Measurements from ENCODE around the gene FARP2. TPM values are rescaled to one million over a fixed set of nuclear protein-coding genes. Genes with fewer than 3 reads are reported as not detected.
"Not testable (repeated sequence)": the region's sequence is repeated elsewhere in the genome, so short reads cannot be mapped to it uniquely, and the experiment has no call there.

The FARP2 gene
- total RNA-seq, 1 experiment from 2014 or later: 17.0 TPM

DNA sequence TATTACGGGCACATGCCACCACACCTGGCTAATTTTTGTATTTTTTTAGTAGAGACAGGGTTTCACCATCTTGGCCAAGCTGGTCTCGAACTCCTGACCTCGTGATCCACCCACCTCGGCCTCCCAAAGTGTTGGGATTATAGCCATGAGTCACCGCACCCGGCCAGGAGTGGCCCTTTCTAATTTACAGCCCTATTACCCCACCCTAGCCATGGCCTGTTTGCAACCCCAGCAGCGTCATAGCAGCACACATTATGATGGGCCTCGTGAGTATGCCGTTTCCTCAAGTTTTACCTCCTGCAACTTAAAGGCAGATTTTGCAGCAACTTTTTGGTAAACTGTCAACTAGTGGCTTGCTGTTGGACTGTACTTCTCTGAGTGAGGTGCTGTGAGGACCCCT, 97.8 kb downstream of the FARP2 start:
- not testable (repeated sequence) for DNase-seq (ENCODE audit: low read depth)

DNA sequence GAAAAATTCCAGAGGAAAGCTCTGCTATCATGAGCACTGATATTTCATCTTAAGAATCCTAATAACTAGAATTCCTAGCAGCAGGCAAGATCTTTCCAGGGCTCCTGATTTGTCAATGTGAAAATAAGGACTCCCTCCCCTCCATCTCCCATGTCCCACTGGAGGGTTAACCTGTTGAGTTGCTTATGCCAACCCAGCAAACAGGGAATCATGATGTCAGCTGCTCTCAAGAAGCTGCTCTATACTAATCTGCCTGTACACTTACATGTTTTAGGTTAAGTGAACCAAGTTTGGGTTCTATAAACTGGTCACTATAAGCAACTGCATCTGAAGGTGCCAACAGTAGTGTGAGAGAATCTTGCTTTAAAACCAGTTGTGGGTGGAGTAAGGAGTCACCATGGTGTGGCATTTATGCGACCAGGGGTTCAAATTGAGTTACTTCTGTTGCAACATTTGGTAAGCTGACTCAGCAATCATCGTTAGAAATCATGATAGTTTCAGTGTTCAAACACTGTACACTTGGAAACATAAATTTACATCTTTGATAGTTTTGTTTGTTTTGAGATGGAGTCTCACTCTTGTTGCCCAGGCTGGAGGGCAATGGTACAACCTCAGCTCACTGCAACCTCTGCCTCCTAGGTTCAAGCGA, 98.9 kb downstream of the FARP2 start:
- DNase-seq (ENCODE audit: low read depth): no peak

- DNase-seq (ENCODE audit: low read depth): no peak
These were observed 100.5 kb downstream of the FARP2 start for GRCh38 chr2:241456546-241456945.

DNA sequence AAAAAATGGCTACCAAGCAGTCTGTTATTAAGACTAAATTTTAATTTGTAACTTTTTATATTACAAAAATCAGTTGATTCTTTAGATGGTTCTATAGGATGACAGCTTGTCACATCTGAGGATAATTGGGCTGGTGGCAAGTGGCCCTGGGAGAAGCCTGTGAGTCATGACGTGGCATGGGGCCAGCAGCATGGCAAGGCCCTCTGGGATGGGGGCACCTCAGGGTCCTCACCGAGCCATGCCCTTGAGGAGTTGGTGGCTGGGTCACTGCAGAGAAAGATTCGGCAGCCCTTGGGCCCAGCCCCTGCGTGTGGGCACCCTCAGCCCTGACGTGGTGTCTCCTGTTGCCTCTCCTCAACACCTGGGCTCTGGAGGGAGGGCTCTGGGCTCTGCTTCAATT, 102.6 kb downstream of the FARP2 start:
- no peak for DNase-seq (ENCODE audit: low read depth)

DNA sequence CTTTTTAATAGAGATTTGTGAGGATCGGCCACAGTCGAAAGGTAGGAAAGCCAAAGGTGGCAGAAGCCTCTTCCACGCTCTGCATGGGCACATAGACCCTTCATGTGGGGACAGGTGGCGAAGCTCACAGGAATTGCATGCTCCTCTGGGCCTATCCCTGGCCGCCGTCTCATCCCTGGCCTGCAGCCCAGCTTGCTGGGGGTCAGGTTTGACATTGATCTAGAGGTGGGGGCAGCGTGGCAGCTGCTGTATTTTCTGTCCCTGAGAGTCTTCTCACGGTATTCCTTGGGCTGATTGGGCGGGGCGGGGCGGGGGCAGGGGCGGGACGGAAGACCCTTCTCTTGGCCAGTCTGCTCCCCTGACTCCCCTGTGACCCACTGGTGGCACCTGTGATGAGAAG, 103.4 kb downstream of the FARP2 start:
- DNase-seq (ENCODE audit: low read depth): no peak

DNA sequence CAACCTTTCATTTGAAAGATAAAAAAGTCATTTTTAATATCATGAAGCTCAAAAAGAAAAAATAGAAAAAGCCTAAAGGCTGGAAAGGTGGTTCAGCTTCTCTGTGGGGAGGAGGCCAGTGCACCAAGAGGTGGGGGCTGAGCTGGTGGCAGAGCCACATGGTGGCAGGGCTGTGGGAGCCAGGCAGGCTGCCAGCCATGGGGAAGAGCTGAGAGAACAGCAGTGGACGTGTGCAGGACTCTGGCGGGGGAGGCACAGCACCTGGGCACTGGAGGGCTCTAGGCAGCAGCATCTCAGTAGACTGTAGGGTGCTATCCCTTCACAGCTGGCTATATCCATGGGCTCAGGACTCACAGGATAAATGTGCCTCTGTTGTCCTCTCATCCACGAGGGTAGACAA, 104.5 kb downstream of the FARP2 start:
- DNase-seq (ENCODE audit: low read depth): no peak

DNA sequence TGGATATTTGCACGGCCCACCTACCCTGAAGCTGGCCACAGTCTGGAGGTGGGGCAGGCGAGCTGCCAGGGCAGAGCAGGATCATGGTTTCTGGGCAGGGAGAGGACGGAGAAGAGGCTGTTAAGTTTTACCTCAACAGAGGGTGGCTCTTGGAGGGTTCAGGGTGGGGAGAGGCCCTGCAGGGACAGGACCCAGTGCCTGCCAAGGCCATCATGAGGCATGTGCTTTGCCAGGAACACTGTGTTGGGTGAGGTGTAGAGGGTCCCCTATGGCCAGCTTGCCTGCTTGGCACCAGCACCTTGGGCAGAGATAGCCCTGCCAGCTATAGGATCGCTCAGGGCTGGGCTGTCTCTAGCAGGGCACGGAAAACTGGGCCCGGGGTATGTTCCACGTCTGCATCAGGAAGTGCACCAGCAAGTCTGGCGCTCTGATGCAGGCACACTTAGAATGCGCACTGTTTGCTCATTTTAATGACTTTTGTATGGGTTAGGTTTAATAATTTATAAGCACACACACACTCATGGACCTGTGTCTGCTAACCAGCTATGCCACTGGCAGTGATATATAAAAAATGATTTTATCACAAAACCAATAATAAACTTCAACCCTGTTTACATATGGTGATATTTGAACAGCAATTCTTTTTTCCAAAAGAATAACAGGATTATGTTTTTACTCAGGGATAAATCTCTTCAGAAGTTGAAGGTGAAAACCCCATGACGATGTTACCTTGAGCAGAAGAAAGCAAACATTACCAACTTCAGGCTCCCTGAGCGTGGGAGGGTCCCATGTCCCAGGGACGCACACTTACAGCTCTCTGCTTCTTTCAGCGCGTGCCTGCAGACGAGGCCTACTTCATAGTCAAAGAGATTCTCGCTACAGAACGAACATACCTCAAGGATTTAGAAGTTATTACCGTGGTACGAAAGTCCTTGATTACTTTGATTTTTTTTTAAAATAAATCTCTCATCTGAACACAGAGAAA, 105.9 kb downstream of the FARP2 start:
- no peak for DNase-seq (ENCODE audit: low read depth)

- DNase-seq (ENCODE audit: low read depth): no peak
These were observed 107.4 kb downstream of the FARP2 start for GRCh38 chr2:241463276-241464135.

DNA sequence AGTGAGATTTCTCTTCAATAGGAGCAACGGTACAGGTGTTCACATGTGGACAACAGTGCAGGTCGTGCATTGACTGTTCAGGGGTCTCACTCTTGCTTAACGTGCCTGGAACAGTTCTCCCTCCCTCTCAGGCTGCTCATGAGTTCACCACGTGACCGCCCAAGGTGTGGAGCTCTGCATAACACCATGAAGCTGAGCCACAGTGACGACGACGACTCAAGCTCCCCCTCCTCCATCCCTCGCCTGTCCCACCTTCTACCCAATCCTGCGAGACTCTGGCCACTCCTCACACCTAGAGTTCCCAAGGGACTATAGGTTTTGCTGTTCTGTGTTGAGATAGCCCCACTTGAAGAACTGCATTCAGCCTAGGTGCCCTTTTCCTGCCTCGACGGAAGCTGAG, 109.5 kb downstream of the FARP2 start:
- no peak for DNase-seq (ENCODE audit: low read depth)

DNA sequence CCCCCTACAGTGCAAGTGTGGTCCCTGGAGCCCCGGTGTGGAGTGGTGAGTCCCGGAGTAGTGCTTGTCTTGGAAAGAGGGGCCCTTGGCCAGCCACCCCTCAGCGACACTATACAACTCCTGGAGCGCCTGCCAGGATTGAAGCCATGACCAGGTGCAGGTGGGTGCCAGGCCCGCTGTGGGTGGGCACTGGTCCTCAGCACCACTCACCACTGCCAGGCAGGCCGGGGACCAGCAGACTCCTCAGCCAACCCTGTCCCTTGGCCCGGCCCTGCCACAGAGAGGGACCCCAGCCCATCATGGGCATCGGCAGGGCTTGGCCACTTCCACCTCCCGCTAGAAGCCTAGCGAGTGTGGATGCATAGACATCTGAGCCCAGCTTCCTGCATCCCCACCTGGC, 110.1 kb downstream of the FARP2 start:
- DNase-seq (ENCODE audit: low read depth): no peak

GRCh38 chr2:241467777-241468475, 111.8 kb downstream of the FARP2 start:
- no peak for DNase-seq (ENCODE audit: low read depth)

GRCh38 chr2:241468476-241468781, 112.3 kb downstream of the FARP2 start:
- no peak for DNase-seq (ENCODE audit: low read depth)

DNA sequence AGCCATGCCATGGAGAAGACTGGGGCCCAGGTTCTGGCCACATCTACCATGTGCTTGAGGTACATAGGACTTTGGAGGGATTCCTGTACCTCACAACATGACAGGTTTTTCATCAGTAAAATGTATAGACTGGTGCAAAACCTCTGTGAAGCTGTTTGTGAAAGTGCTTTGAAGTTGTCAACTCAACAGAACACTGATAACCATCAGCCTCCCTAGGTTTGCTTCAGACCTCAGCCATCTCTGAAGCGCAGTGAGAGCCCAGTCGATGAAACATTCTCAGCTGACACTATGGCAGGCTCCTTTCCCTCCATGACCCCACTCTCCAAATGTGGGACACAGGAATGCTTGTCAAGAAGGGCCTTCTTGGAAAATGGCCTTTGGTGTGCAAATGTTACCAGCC, 113.7 kb downstream of the FARP2 start:
- DNase-seq (ENCODE audit: low read depth): no peak

DNA sequence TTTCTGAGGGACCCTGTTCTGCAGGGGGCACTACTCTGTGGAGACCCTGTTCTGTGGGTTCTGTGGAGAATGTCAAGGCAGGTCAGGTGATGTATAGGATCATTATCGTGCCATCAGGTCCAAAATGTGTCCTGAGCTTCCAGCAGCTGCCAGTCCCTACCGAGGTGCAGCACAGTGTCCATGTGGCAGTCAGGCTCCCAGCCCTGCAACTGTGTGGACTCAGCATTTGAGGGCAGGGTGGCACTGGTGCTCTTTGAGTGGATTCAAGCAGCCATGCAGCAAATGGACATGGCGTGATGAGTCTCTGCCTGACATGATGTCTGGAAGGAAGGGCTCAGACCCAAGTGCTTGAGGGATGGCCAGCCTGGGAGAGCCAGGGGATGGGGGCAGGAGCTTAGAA, 117.3 kb downstream of the FARP2 start:
- DNase-seq (ENCODE audit: low read depth): no peak

- DNase-seq (ENCODE audit: low read depth): no peak
These were observed 119.2 kb downstream of the FARP2 start for GRCh38 chr2:241475267-241475666.

- no peak for DNase-seq (ENCODE audit: low read depth)
These were observed 122.1 kb downstream of the FARP2 start for GRCh38 chr2:241478166-241478565.

- no peak for DNase-seq (ENCODE audit: low read depth)
These were observed 123.2 kb downstream of the FARP2 start for GRCh38 chr2:241479026-241479898.

- DNase-seq (ENCODE audit: low read depth): no peak
These were observed 125.6 kb downstream of the FARP2 start for GRCh38 chr2:241481687-241482086.

DNA sequence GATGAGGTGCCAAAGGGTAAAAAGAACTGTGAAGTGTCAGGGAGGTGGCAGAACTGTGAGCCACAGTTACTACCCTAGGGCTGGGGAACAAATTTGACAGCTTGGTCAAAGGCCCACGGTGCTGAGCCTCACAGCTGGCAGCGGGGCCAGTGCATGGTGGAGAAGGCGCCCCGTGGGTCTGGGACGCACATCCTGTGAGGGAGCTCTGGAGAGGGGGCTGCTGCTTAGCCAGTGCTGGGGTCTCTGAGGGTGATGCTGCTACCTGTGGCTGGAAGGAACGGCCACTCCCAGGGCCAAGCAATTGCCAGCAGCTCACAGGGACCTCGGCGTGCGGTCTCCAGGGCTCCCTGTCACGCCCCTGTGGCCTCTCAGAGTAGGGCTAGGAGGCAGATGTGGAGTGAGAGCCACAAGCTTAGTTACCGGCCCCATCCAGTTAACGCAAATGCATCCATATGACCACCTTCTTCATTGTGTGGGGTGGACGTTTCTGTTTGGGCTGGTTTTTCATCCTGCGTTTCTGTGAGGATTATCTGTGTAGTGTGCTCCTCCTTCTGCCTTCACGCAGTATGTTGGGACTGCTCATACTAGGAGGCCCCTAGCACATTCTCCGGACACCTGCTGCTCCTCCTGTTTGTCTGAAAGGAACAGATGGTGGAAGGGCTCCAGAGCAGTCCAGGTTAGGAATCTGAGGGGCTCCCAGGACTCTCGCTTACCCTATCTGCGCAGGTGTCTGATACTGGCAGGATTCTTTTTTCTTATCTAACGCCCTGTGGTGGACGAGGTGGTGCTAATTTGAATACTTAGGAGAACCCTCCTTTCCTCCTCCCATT, 126.3 kb downstream of the FARP2 start:
- DNase-seq (ENCODE audit: low read depth): no peak

GRCh38 chr2:241483305-241483704, 127.2 kb downstream of the FARP2 start:
- no peak for DNase-seq (ENCODE audit: low read depth)

Measured in M059J (cell line).